ENCODE data around the gene SESN3.
"Not testable (repeated sequence)": the region's sequence is repeated elsewhere in the genome, so short reads cannot be mapped to it uniquely, and the experiment has no call there.

Gene SESN3

GRCh38 chr11:95251896-95252295 is 20.9 kb upstream of the SESN3 start:
- not testable (repeated sequence) for DNase-seq (ENCODE audit: low read depth)

- DNase-seq (ENCODE audit: low read depth) = no peak
Measured at GRCh38 chr11:95248666-95249467, 17.9 kb upstream of the SESN3 start.

GRCh38 chr11:95247883-95248282 is 16.9 kb upstream of the SESN3 start:
- no peak for DNase-seq (ENCODE audit: low read depth)

- DNase-seq (ENCODE audit: low read depth) = no peak
Measured at GRCh38 chr11:95247127-95247684, 16.2 kb upstream of the SESN3 start.

- DNase-seq (ENCODE audit: low read depth) = no peak
Measured at GRCh38 chr11:95245581-95245980, 14.6 kb upstream of the SESN3 start.

GRCh38 chr11:95245038-95245437 is 14.0 kb upstream of the SESN3 start:
- DNase-seq (ENCODE audit: low read depth) = no peak

- no peak for DNase-seq (ENCODE audit: low read depth)
Measured at GRCh38 chr11:95243673-95244072, 12.7 kb upstream of the SESN3 start.

GRCh38 chr11:95242845-95243605 is 12.0 kb upstream of the SESN3 start:
- no peak for DNase-seq (ENCODE audit: low read depth)

GRCh38 chr11:95242091-95242844 is 11.3 kb upstream of the SESN3 start:
- no peak for DNase-seq (ENCODE audit: low read depth)

- DNase-seq (ENCODE audit: low read depth) = no peak
Measured at GRCh38 chr11:95241681-95242081, 10.7 kb upstream of the SESN3 start.

GRCh38 chr11:95239871-95240649 is 9.1 kb upstream of the SESN3 start:
- DNase-seq (ENCODE audit: low read depth) = no peak

- DNase-seq (ENCODE audit: low read depth) = no peak
Measured at GRCh38 chr11:95232666-95233065, 1.7 kb upstream of the SESN3 start.

- no peak for DNase-seq (ENCODE audit: low read depth)
Measured at GRCh38 chr11:95231881-95232605, 1.0 kb upstream of the SESN3 start.

- DNase-seq (ENCODE audit: low read depth) = no peak
Measured at GRCh38 chr11:95230810-95231126, 234 bp downstream of the SESN3 start.

GRCh38 chr11:95229993-95230809 is 801 bp downstream of the SESN3 start:
- DNase-seq (ENCODE audit: low read depth) = no peak

GRCh38 chr11:95229199-95229992 is 1.6 kb downstream of the SESN3 start:
- no peak for DNase-seq (ENCODE audit: low read depth)

GRCh38 chr11:95228081-95228749 is 2.8 kb downstream of the SESN3 start:
- no peak for DNase-seq (ENCODE audit: low read depth)

GRCh38 chr11:95227060-95227459 is 3.9 kb downstream of the SESN3 start:
- not testable (repeated sequence) for DNase-seq (ENCODE audit: low read depth)

- DNase-seq (ENCODE audit: low read depth) = no peak
Measured at GRCh38 chr11:95222817-95223216, 8.2 kb downstream of the SESN3 start.

Measured in GM04503 (cell line).